HG03060 (cell line): ENCODE data around the gene DDX28.

Experiments used
- ATAC-seq: cut with Tn5 transposase; IDR thresholded peaks from one replicate; pipeline ENCODE4 v1.9.1; 2021; ENCODE audit warnings: low read depth, moderate number of reproducible peaks; ENCODE audit not compliant: unreplicated experiment

The DDX28 gene

DNA sequence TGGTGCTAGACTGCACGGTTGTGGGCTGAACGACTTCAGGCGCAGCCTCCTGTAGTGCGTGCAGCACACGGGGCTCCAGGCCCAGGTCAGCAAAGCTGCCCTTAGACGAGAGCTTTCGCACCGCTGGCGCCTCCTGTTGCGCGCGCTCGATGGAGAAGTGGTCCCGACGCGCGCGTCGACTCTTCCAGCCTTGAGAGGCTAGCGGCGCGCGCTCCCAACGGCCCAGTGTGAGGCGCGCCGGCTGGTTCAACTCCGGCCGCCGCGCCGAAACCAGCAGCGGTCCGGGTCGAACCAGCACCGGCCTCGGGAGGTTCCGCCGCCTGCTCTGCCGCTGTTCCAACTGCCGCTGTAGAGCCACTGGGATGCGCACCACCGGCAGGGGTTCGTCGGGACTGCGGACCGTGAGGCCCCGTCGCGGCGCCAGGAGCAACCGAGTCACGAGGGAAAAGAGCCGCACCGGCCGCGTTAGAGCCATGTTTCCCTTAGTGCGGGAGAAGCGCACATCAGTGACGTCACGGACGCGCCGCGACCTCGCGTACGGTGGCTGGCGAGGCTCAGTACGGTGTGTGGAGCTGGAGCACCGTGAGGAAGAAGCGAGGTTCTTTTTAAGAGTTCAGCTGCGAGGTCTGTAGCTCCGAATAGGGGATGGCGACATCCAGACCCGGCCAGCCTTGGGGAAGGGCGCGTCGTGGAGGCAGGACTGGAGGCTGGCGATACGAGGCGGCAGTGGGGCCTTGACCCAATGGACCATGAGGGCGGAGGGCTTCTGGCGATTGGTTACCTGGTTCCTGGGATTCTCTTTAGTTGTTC is at the start of gene DDX28, which contains the start of gene DUS2:
TSS of gene DDX28 (minus strand) at position 505 of the 810 bp plus-strand sequence. CDS start at position 475, 30 bp downstream.
TSS of gene DUS2 (plus strand) at position 557 of the 810 bp plus-strand sequence. CDS start 14,740 bp downstream, outside the sequence.
- ATAC-seq, result peak; percentile 64

DNA sequence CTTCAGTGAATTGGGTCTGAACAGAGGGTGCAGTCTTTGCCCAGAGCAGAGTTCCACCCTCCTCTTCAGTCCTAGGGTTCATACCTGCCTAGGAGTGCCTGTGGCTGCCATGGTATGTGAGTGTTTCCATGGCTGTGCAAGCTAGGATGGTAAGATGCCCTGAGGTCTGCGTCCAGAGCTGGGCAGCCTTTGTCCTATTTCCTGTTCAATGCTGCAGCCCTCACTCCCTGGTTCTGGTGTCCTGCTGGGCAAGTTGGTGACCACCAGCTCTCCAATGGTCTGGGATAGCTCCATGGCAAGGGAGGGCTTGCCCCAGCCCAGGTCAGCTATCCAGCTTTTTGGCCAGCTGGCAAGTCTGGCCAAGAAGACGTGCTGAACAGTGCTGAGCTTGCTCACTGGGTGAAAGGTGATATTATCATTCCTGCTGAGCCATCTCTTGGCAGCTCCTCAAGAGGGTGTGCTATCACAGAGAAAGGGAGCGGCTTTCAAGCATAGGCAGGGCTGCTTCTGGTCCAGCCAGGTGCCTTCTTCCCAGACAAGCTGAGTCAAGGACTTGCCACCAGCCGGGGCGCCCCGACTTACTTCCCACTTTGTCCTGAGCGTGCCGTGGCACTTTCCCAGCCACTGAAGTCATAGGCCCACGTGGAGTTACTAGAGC is 49.1 kb upstream of the DDX28 start:
- ATAC-seq, result no peak

GRCh38 chr16:68071518-68071901 is 48.5 kb upstream of the DDX28 start:
- no peak for ATAC-seq

DNA sequence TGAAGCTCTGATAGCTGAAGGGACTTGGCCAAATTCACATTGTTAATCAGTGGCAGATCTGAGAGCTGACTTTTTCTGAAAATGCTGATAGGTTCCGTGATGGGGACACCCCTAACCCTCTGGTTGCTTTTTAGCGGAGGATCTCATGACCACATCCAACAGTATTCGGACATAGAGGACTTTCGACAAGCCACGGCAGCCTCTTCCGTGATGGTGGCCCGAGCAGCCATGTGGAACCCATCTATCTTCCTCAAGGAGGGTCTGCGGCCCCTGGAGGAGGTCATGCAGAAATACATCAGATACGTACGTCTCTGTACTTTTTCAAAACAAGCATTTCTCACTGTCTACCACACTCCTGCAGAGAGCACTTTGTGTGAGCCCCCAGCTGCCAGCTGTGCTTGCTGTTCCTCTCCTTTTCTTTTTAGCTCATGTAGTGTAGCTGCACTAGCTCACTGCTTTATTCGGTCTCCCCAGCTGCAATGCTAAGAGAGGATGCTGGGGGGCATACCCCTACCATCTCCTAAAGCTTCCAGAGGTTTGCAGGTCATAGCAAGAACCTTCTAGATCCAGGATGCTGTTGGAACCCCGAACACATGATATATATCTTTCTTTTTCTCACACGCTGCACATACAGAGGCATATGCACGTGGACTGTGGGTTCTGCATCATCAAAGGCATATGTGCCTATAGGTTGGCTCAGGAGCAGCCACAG is 47.9 kb upstream of the DDX28 start:
- no peak for ATAC-seq

DNA sequence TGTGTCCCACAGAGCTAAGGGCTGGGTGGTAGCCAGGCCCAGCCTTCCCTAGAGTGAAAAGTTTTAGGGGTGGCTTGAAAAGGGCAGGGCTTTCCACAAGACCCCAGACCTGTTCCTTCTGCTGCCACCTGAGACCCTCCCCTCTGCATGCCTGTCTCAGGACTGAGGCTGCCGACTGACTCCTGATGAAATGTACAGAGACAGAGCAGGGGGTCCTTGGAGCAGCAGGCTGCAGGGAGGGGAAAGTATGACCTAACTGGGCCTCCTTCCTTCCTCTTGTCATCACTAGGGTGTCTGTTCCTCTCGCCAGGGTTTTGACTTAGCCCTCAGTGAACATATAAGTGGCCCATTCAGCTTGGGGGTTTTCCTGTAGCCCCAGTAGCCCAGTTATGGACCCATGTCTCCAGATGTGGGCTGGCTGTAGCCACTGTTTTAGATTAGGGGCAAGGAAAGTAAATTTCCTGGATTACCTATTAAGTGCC is 47.3 kb upstream of the DDX28 start:
- no peak for ATAC-seq

- no peak for ATAC-seq
These were observed 46.6 kb upstream of the DDX28 start for GRCh38 chr16:68069511-68070248.

DNA sequence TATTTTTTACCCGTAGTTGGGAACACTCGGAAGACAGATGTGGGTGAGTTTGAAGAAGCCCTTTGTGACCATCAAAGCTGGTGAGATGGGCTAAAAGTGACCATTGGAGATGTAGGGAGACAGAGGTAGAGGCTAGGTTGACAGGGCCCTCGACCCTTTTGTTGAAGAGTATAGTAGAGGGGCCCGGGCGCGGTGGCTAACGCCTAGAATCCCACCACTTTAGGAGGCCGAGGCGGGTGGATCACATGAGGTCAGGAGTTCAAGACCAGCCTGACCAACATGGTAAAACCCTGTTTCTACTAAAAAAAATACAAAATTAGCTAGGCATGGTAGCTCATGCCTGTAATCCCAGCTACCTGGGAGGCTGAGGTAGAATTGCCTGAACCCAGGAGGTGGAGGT is 45.9 kb upstream of the DDX28 start:
- no peak for ATAC-seq

- no peak for ATAC-seq
These were observed 43.7 kb upstream of the DDX28 start for GRCh38 chr16:68066763-68067162.

GRCh38 chr16:68065716-68066305 is 42.8 kb upstream of the DDX28 start:
- no peak for ATAC-seq

DNA sequence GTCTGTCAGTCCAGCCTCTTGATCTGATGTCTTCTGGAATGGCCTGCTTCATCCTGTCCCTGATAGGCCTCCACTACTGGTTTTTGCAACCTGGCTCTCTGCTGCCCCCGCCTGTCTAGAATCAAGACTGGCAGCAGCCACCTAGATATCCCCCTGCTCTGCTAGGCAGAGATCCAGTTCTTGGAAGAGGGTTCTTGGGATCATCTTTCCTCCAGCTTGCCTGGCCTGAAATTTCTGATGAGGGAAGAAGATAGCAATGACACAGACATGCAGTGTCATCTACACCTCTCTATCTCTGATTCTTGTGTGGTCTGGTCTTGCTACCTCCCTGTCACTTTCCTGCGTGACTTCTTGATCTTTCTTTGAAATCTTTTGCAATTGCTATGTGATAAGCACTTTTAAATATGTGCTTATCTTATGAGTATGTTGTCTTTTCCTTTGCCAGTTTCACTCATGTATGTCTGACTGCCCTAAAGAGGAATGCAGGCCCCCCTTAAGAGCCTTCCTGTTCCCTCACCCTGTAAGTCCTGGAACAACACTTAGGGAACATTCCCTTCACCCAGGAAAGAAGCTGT is 41.8 kb upstream of the DDX28 start:
- no peak for ATAC-seq

GRCh38 chr16:68062910-68063393 is 39.9 kb upstream of the DDX28 start:
- ATAC-seq, result no peak

DNA sequence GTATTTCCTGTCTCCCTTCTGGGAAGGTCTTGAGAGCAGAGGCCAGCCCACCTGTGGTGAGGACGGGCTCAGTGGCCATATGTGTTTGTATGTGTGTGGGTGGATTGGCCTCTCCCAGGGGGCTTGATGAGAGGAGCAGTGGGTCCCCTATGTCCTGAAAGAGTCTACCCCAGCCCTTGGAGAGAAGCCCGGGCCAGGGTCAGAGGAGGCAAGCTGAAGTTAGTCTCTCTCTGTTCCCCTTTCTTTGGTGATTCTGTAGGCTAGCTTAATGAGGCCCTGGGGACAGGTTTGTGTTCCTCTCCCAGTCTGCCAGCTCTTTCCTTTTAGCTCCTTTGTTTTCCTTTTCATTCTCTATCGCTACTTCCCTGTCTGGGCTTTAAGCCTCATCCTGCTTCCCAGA is 38.4 kb upstream of the DDX28 start:
- ATAC-seq, result no peak

DNA sequence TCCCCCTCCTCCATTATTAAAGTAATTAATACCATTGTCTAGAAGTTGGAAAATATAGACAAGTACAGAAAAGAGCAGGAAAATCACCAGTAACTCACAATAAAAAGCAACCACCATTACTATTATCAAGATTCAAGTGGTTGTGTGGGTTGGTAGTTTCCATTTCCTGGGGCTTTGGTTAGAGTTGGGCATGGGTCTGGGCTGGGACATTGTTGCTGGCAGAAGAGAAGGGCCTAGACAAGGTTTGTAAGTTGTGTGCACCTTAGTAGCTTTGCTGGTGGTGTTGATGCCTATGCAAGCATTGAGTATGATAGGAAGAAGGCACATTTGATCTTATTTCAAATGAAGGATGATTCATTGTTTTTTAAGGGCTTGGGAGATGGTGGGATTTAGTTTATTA is 36.8 kb upstream of the DDX28 start:
- ATAC-seq, result no peak

GRCh38 chr16:68055395-68055794 is 32.4 kb upstream of the DDX28 start:
- ATAC-seq, result no peak

GRCh38 chr16:68049449-68049848 is 26.4 kb upstream of the DDX28 start:
- ATAC-seq, result no peak

DNA sequence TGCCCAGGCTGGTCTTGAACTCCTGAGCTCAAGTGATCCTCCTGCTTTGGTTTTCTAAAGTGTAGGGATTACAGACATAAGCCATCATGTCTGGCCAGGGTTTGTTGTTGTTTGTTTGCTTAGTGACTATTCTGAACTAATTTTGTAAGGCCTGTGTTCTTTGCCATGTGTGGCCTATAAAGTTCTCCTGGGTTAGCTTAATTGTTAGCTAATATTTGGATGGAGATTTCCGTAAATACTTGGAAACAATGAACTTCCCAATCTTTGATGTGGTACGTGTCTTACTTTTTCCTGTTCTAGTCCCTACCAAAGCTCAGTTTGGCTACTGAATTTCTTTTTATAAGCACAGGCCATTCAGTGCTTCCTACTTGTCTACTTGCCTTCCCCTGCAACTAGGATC is 25.0 kb upstream of the DDX28 start:
- ATAC-seq, result no peak

DNA sequence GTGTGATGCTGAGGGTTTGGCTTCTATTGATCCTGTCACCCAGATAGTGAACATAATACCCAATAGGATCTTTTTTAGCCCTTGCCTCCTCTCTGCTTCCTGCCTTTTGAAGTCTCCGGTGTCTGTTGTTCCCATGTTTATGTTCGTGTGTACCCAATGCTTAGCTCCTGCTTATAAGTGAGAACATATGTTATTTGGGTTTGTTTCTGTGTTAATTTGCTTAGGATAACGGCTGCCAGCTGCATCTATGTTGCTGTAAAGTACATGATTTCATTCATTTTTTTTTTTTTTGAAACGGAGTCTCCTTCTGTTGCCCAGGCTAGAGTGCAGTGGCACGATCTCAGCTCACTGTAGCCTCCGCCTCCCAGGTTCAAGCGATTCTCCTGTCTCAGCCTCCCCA is 23.1 kb upstream of the DDX28 start:
- no peak for ATAC-seq

- ATAC-seq, result no peak
These were observed 18.8 kb upstream of the DDX28 start for GRCh38 chr16:68041783-68042182.

GRCh38 chr16:68040506-68041288 is 17.7 kb upstream of the DDX28 start:
- peak; percentile 69 for ATAC-seq
